Measurements from ENCODE around the gene TOX3.

DNA sequence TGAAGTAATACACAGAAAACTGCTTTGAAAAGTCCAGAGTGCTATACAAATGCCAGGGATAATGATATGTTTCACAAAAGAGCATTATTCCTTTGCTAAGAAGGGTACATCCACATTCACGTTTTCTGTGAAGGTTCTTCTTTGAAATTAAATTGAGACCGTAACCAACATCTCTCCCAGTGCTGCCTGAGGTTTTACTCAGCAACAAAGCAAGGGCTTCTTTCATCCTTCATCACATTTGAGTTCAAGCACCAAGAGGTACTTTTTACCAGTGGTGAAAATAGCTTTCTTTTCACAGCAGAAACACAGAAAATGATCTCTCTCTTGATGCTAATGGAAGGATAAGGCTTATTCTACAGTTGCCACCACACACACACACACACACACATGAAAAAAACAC, 113.3 kb downstream of the TOX3 start:
- no peak for TF ChIP-seq CTCF (IDR thresholded peaks at IDR 0.05)
- TF ChIP-seq OVOL2 (CRISPR knock-in tag; IDR thresholded peaks at IDR 0.05; ENCODE audit: borderline replicate concordance): no peak
- no peak for TF ChIP-seq ZNF423 (CRISPR knock-in tag; IDR thresholded peaks at IDR 0.05)
- no peak for TF ChIP-seq SP1 (CRISPR knock-in tag; conservative IDR thresholded peaks at IDR 0.05)
- TF ChIP-seq JUN (CRISPR knock-in tag; IDR thresholded peaks at IDR 0.05): no peak
- TF ChIP-seq, protein P1, sequence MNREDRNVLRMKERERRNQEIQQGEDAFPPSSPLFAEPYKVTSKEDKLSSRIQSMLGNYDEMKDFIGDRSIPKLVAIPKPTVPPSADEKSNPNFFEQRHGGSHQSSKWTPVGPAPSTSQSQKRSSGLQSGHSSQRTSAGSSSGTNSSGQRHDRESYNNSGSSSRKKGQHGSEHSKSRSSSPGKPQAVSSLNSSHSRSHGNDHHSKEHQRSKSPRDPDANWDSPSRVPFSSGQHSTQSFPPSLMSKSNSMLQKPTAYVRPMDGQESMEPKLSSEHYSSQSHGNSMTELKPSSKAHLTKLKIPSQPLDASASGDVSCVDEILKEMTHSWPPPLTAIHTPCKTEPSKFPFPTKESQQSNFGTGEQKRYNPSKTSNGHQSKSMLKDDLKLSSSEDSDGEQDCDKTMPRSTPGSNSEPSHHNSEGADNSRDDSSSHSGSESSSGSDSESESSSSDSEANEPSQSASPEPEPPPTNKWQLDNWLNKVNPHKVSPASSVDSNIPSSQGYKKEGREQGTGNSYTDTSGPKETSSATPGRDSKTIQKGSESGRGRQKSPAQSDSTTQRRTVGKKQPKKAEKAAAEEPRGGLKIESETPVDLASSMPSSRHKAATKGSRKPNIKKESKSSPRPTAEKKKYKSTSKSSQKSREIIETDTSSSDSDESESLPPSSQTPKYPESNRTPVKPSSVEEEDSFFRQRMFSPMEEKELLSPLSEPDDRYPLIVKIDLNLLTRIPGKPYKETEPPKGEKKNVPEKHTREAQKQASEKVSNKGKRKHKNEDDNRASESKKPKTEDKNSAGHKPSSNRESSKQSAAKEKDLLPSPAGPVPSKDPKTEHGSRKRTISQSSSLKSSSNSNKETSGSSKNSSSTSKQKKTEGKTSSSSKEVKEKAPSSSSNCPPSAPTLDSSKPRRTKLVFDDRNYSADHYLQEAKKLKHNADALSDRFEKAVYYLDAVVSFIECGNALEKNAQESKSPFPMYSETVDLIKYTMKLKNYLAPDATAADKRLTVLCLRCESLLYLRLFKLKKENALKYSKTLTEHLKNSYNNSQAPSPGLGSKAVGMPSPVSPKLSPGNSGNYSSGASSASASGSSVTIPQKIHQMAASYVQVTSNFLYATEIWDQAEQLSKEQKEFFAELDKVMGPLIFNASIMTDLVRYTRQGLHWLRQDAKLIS (CRISPR knock-in tag; IDR thresholded peaks at IDR 0.05; ENCODE audit: borderline replicate concordance): no peak
- TF ChIP-seq ETV6 (CRISPR knock-in tag; IDR thresholded peaks at IDR 0.05): no peak
- no peak for TF ChIP-seq NR2C2 (CRISPR knock-in tag; IDR thresholded peaks at IDR 0.05)
- TF ChIP-seq ZNF121 (CRISPR knock-in tag; IDR thresholded peaks at IDR 0.05): no peak
- TF ChIP-seq, protein P2, sequence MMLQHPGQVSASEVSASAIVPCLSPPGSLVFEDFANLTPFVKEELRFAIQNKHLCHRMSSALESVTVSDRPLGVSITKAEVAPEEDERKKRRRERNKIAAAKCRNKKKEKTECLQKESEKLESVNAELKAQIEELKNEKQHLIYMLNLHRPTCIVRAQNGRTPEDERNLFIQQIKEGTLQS (CRISPR knock-in tag; conservative IDR thresholded peaks at IDR 0.05): no peak
- TF ChIP-seq, protein P3, sequence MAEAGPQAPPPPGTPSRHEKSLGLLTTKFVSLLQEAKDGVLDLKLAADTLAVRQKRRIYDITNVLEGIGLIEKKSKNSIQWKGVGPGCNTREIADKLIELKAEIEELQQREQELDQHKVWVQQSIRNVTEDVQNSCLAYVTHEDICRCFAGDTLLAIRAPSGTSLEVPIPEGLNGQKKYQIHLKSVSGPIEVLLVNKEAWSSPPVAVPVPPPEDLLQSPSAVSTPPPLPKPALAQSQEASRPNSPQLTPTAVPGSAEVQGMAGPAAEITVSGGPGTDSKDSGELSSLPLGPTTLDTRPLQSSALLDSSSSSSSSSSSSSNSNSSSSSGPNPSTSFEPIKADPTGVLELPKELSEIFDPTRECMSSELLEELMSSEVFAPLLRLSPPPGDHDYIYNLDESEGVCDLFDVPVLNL (CRISPR knock-in tag; IDR thresholded peaks at IDR 0.05; ENCODE audit: borderline replicate concordance, low read depth): no peak
- no peak for TF ChIP-seq ZBTB43 (CRISPR knock-in tag; IDR thresholded peaks at IDR 0.05)
- no peak for TF ChIP-seq FOXK1 (CRISPR knock-in tag; IDR thresholded peaks at IDR 0.05)

Measured in WTC11 (cell line).